HepG2 (cell line): ENCODE measurements around the gene N4BP2L1. TPM values are rescaled to one million over a fixed set of nuclear protein-coding genes. Genes with fewer than 3 reads are reported as not detected.

Experiments used
- ATAC-seq: fragments of 200-7000 bp; cut with Tn5 transposase; 3 replicates; pipeline ENCODE4 v1.9.1; 2020; ENCODE audit warnings: mild to moderate bottlenecking, moderate library complexity
- BruUV-seq: library from RNA; stranded (reverse); fragments of 400-500 nt; replicated peaks from 2 replicates; lab custom pipeline; 2021; lab: Mats Ljungman, UMichigan
- CTCF ChIA-PET: fragments of 300-600 bp; formaldehyde crosslinking; extraction: SDS; loops from one replicate; lab custom pipeline; 2021; ENCODE audit warnings: low total read pairs, inconsistent platforms, low intra/inter-chr PET ratio; lab: Yijun Ruan, JAX
- POLR2A ChIA-PET: fragments of 350-600 bp; sonication (Branson Sonifier 250); formaldehyde crosslinking; loops from one replicate; lab custom pipeline; 2020; ENCODE audit warnings: antibody characterized with exemption, inconsistent platforms; lab: Yijun Ruan, JAX
- DNase-seq: peaks from one replicate; pipeline ENCODE4 v3.0.0-alpha.2; 2015; ENCODE audit warnings: low spot score
- FAIRE-seq: peaks from 3 replicates; lab custom pipeline; 2011; peaks lifted over from hg19 to GRCh38; lab: Jason Lieb, UNC
- H2AFZ ChIP-seq: one replicate; pipeline ENCODE4 v1.6.1; 2011; ENCODE audit warnings: low read length, inconsistent platforms
- H3K27ac ChIP-seq: fragments of 300-600 bp; 3 replicates; pipeline ENCODE4 v1.8.0; 2011; ENCODE audit warnings: mixed run types, mild to moderate bottlenecking, mixed read lengths, low read length, inconsistent platforms; ENCODE audit not compliant: insufficient read depth; ENCODE audit errors: extremely low read length
- H3K27me3 ChIP-seq, 2 experiments: fragments of 200-600 bp in 1 of 2; 2 replicates in 1 of 2; 3 replicates in 1 of 2; pipeline versions ENCODE4 v1.6.0 to v1.8.0; 2011; ENCODE audit warnings: low read length in 2 of 2, mild to moderate bottlenecking in 2 of 2, moderate library complexity in 2 of 2, inconsistent platforms in 1 of 2; ENCODE audit not compliant: insufficient read depth in 2 of 2, control insufficient read depth in 1 of 2
- H3K36me3 ChIP-seq, 2 experiments: fragments of 200-600 bp in 1 of 2; replicated peaks in 1 of 2; 2 replicates in 1 of 2; 3 replicates in 1 of 2; pipeline versions ENCODE4 v1.5.1 to v1.8.0; 2011; ENCODE audit warnings: low read length in 2 of 2, inconsistent platforms in 1 of 2; ENCODE audit not compliant: insufficient read depth in 2 of 2, control insufficient read depth in 1 of 2
- H3K4me1 ChIP-seq: 2 replicates; pipeline ENCODE4 v1.5.1; 2012; ENCODE audit warnings: low read length, inconsistent platforms; ENCODE audit not compliant: insufficient read depth
- H3K4me2 ChIP-seq: 2 replicates; pipeline ENCODE4 v1.6.0; 2011; ENCODE audit warnings: low read depth, low read length, inconsistent platforms
- H3K4me3 ChIP-seq, 3 experiments: fragments of 200-600 bp in 1 of 3; sonication (generic), shearing (Covaris generic) in 1 of 3; replicated peaks in 1 of 3; 2 replicates each; pipeline ENCODE4 v1.5.1; 2011 to 2016; ENCODE audit warnings: low read length in 3 of 3, inconsistent platforms in 2 of 3, low read depth in 2 of 3, mild to moderate bottlenecking in 2 of 3, control low read depth in 1 of 3, mixed read lengths in 1 of 3; ENCODE audit not compliant: insufficient read depth in 1 of 3
- H3K79me2 ChIP-seq: one replicate; pipeline ENCODE4 v1.6.1; 2011; ENCODE audit warnings: low read length, inconsistent platforms; ENCODE audit not compliant: insufficient read depth
- H3K9ac ChIP-seq: 2 replicates; pipeline ENCODE4 v1.6.0; 2011; ENCODE audit warnings: mild to moderate bottlenecking, low read depth, low read length, inconsistent platforms; ENCODE audit not compliant: insufficient read depth
- H3K9me3 ChIP-seq: 2 replicates; pipeline ENCODE4 v1.5.1; 2012; ENCODE audit warnings: mild to moderate bottlenecking, low read length
- H4K20me1 ChIP-seq: 2 replicates; pipeline ENCODE4 v1.6.0; 2011; ENCODE audit warnings: inconsistent platforms, mild to moderate bottlenecking, low read length, moderate library complexity; ENCODE audit not compliant: insufficient read depth
- ATF5 ChIP-seq: sonication (generic); formaldehyde crosslinking; IDR thresholded peaks from 2 replicates; pipeline ENCODE4 v1.4.0; 2020; ENCODE audit warnings: mild to moderate bottlenecking, low read depth, missing genetic modification reagents
- CTCF ChIP-seq: sonication (generic); formaldehyde crosslinking; IDR thresholded peaks from 2 replicates; pipeline ENCODE4 v1.5.0; 2020; ENCODE audit warnings: mild to moderate bottlenecking, missing genetic modification reagents, moderate library complexity
- GATAD1 ChIP-seq: IDR thresholded peaks from 2 replicates; pipeline ENCODE4 v1.6.1; 2016; ENCODE audit warnings: missing genetic modification reagents, missing compliant biosample characterization
- PPARG ChIP-seq: conservative IDR thresholded peaks from 2 replicates; pipeline ENCODE4 v1.6.1; 2016; ENCODE audit warnings: missing biosample characterization, missing genetic modification reagents
- SIX4 ChIP-seq: sonication (generic); formaldehyde crosslinking; IDR thresholded peaks from 2 replicates; pipeline ENCODE4 v1.4.0; 2020; ENCODE audit warnings: missing genetic modification reagents
- SOX13 ChIP-seq, 3 experiments: fragments of 450-650 bp in 1 of 3; sonication (generic) in 1 of 3; formaldehyde crosslinking in 1 of 3; IDR thresholded peaks in 2 of 3; conservative IDR thresholded peaks in 1 of 3; 2 replicates each; pipeline versions ENCODE4 v1.5.0 to v1.6.1; 2016 to 2020; ENCODE audit warnings: antibody characterized with exemption in 1 of 3, mild to moderate bottlenecking in 1 of 3, missing compliant biosample characterization in 1 of 3, missing genetic modification reagents in 1 of 3, moderate library complexity in 1 of 3
- ZBTB39 ChIP-seq: sonication (generic); formaldehyde crosslinking; IDR thresholded peaks from 2 replicates; pipeline ENCODE4 v1.5.0; 2020; ENCODE audit warnings: missing genetic modification reagents
- ZMYM3 ChIP-seq: sonication (generic); formaldehyde crosslinking; IDR thresholded peaks from 2 replicates; pipeline ENCODE4 v1.5.1; 2020; ENCODE audit warnings: mild to moderate bottlenecking, missing genetic modification reagents
- ZNF280D ChIP-seq: sonication (generic); formaldehyde crosslinking; IDR thresholded peaks from 2 replicates; pipeline ENCODE4 v1.5.1; 2020; ENCODE audit warnings: mild to moderate bottlenecking, missing genetic modification reagents
- ZNF296 ChIP-seq: sonication (generic); formaldehyde crosslinking; conservative IDR thresholded peaks from 2 replicates; pipeline ENCODE4 v1.5.0; 2020; ENCODE audit warnings: mild to moderate bottlenecking, missing genetic modification reagents
- ZNF563 ChIP-seq: sonication (generic); formaldehyde crosslinking; IDR thresholded peaks from 2 replicates; pipeline ENCODE4 v1.8.0; 2022; ENCODE audit warnings: mild to moderate bottlenecking, moderate library complexity, missing genetic modification reagents
- ZNF709 ChIP-seq: sonication (generic); formaldehyde crosslinking; IDR thresholded peaks from 2 replicates; pipeline ENCODE4 v1.5.0; 2020; ENCODE audit warnings: mild to moderate bottlenecking, missing genetic modification reagents
- WGBS: methylation state at CpG from one replicate; pipeline ENCODE4 v1.1.6; 2017; ENCODE audit warnings: low lambda C conversion rate; 5-methylcytosine and 5-hydroxymethylcytosine counted together
- in situ Hi-C: cut with HindIII; loops from 2 replicates; pipeline ENCODE4 v1.10.0; 2017; ENCODE audit warnings: low pct_unique_long_range_greater_than_20kb; ENCODE audit not compliant: extremely low pct_ligation_motif_present
- intact Hi-C: fragments of 100-400 bp; cut with micrococcal nuclease; formaldehyde crosslinking; loops from one replicate; pipeline ENCODE4 v1.10.0; 2022; ENCODE audit not compliant: unreplicated experiment
- polyA plus RNA-seq, 8 experiments: library from polyadenylated mRNA; depleted of rRNA in 3 of 8; stranded (reverse) in 7 of 8; unstranded in 1 of 8; fragments of >200 nt; fragmentation: Illumina TruSeq in 4 of 8; extraction: Trizol in 4 of 8; gene quantifications; 2 replicates each; pipeline versions ENCODE4 v1.2.1 to v1.2.3, GENCODE V29; 2011 to 2016; ENCODE audit warnings: low read depth in 4 of 8, missing spikeins in 1 of 8, mixed read lengths in 1 of 8; ENCODE audit not compliant: insufficient read depth in 1 of 8
- total RNA-seq, 5 experiments: library from RNA; depleted of rRNA; stranded (reverse); fragments of >200 nt; fragmentation: Illumina TruSeq; extraction: Trizol; gene quantifications; 2 replicates each; pipeline ENCODE4 v1.2.3, GENCODE V29; 2016; ENCODE audit warnings: low read depth in 1 of 5

The N4BP2L1 gene
- total and polyA plus RNA-seq, 2 of the 13 experiments (the other 11 are each of a cell fraction or from before 2014, with no cell fraction given): 13.2 to 34.5 TPM

DNA sequence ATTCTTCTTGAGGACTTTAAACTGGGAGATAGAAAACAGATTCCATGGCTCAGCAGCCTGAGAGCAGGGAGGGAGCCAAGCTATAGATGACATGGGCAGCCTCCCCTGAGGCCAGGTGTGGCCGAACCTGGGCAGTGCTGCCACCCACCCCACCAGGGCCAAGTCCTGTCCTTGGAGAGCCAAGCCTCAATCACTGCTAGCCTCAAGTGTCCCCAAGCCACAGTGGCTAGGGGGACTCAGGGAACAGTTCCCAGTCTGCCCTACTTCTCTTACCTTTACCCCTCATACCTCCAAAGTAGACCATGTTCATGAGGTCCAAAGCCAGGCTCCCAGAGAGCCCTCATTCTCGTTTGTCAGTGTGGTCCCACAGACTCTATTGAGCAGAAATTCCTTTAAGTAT, 8.1 kb downstream of the N4BP2L1 start:
- Histone ChIP-seq H3K9me3 (peaks cover 8% of the 10 kb centered on the region), H3K4me2 (no peak overlapping the region), H3K36me3 (peaks cover 4 to 11% of the 10 kb centered on the region in 2 experiments), H2AFZ (no peak overlapping the region), H3K9ac (no peak overlapping the region), H3K27ac (no peak overlapping the region), H3K27me3 (no peaks in the 10 kb centered on the region), H3K79me2 (peaks cover 24% of the 10 kb centered on the region), H4K20me1 (peaks cover 15% of the 10 kb centered on the region; the same call in 1 of the 2 replicates), H3K4me1 (peaks cover 43% of the 10 kb centered on the region), H3K4me3 (no peak overlapping the region)
- ChIA-PET CTCF (no interaction called here), POLR2A (no interaction called here)
- no peak for ATAC-seq
- DNase-seq: no peak
- no peak for FAIRE-seq
- in situ Hi-C loops (no loop called here), intact Hi-C loops (loop anchor here (10.0 kb wide), 1 partner anchor 115 kb away; the partner anchor contains the start of gene N4BP2L2)
- TF ChIP-seq PPARG (CRISPR knock-in tag): no peak
- TF ChIP-seq ZBTB39 (CRISPR knock-in tag): no peak
- TF ChIP-seq ZNF296 (CRISPR knock-in tag): no peak
- no peak for TF ChIP-seq ATF5
- no peak for TF ChIP-seq CTCF (CRISPR knock-in tag)
- TF ChIP-seq ZNF563: no peak
- TF ChIP-seq GATAD1 (CRISPR knock-in tag): no peak
- no peak for TF ChIP-seq SOX13 (IDR thresholded peaks at IDR 0.05)
- no peak for TF ChIP-seq SOX13 (CRISPR knock-in tag; conservative IDR thresholded peaks at IDR 0.05 in 1 of 2, IDR thresholded peaks at IDR 0.05 in 1 of 2)
- TF ChIP-seq ZMYM3 (CRISPR knock-in tag): no peak
- no peak for TF ChIP-seq SIX4 (CRISPR knock-in tag)
- no peak for TF ChIP-seq ZNF709
- no peak for TF ChIP-seq ZNF280D (CRISPR knock-in tag)
- BruUV-seq: no TSS peak
- WGBS: 91% methylated on average over 1 of the region's 2 CpGs
